GDM1 (cell line): ENCODE measurements around the gene ELK3.

Source experiments
- DNase-seq: peaks from one replicate; lab custom pipeline; 2025; lab: John Stamatoyannopoulos, UW

Gene ELK3

GRCh38 chr12:96193725-96194575 is at the start of gene ELK3:
Gene ELK3 (plus strand): TSS chr12:96194375.
- peak; percentile 72 for DNase-seq

GRCh38 chr12:96146747-96147146 is 47.4 kb upstream of the ELK3 start:
- no peak for DNase-seq

- DNase-seq: no peak
Observed at GRCh38 chr12:96150442-96150841, 43.7 kb upstream of the ELK3 start.

- no peak for DNase-seq
Observed at GRCh38 chr12:96152164-96152563, 42.0 kb upstream of the ELK3 start.

DNA sequence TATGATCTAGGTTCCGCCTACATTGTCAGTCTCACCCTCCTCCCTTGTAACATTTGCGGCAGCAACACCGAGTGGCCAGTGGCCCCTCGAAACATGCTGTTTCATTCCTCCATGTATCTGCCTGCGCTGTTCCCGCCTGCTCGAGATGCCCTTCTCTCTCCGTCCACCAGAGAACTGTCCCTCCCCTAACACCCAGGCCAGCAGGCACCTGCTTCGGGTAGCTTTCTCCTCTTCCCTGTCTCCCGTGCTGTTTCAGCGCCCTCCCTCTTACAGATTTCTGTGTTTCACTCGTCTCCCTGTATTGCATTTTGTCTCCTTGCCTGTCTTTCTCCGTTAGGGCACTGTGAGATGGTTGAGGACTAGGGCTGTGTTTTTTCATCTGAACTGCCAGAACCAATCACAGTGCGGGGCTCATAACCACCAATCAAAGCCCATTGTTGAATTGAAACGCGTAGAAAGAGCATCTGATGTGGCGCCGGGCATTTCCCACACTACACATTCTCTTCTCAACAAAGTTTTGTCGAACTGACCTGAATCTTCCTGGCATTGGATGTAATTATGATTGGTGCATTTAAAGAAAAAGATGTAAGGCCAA is 40.9 kb upstream of the ELK3 start:
- DNase-seq: no peak

GRCh38 chr12:96155181-96155580 is 39.0 kb upstream of the ELK3 start:
- no peak for DNase-seq

DNA sequence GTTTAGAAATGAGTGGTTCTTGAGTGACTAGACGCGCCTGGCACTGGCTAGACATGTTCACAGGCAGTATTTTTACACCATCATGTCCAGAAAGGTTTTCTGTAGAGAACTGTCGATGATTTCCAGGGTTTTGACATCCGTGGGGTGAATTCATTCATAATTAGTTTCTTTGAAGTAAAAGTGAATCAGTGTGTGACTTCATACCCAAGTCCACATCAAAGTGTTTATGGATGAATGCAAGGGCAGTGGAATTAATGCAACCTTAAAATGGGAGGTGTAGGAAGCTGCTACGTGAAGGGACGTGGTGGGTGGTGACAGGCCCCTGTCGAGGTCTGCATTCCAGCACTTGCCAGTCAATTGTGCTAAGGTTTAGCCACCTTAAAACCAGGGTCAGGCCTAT is 38.4 kb upstream of the ELK3 start:
- no peak for DNase-seq

GRCh38 chr12:96156211-96156610 is 38.0 kb upstream of the ELK3 start:
- no peak for DNase-seq

- no peak for DNase-seq
Observed at GRCh38 chr12:96157427-96157826, 36.7 kb upstream of the ELK3 start.

GRCh38 chr12:96164951-96165811 is 29.0 kb upstream of the ELK3 start:
- DNase-seq: no peak

DNA sequence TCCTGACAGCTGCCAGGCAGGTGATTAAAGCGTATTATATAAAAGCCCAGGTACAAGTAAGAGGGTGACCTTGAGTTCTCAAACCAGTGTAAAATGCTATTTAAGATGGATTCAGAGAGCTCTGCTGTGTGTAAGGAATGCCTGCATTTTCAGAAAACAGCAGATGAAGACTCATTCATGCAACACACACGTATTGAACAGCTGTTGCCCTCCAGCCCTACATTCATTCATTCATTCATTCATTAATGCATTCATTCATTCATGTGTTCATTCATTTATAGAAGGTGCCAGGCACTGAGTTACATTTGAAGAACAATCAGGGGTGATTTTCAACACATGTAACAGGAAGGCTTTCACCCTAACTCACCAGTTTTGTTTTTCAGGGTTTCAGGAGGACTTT is 27.4 kb upstream of the ELK3 start:
- DNase-seq: no peak

GRCh38 chr12:96167492-96167891 is 26.7 kb upstream of the ELK3 start:
- no peak for DNase-seq

DNA sequence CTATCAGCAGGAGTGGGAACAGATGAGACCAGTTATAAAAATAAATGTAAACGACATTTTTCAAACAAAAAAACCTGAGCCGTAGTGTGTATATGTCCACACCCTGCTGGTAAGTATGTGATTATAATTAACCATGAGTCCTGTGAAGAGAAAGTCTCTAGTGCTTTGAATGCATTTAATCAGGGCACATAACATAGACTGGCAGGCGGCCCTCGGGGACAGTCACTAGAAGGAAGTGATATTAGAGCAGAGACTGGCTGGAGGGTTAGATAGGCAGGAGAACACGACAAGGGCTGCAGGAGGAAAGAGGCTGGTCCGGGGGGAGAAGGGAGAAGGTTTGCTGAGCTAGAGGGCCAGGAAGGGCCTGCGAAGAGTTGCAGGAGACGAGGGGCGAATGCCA is 23.8 kb upstream of the ELK3 start:
- peak; percentile 63 for DNase-seq

- no peak for DNase-seq
Observed at GRCh38 chr12:96170762-96171161, 23.4 kb upstream of the ELK3 start.

GRCh38 chr12:96171905-96172304 is 22.3 kb upstream of the ELK3 start:
- DNase-seq: no peak

DNA sequence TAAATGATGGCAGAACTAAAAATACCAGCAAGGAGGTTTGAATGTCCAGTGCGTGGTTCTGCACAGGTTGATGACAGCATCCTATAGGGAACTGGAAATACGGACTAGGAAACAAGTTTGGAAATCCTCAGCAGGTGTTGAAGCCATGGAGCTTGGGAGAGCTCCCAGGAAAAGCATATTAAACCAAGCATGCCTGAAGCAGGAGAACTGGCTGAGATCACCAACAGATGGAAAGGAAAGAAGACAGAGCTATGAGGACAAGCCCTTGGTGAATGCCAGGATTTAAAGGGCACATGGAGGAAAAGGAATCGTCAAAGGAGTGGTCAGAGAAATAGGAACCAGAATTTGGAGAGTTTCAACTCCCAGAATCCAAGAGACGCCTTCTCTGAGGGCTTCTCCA is 21.2 kb upstream of the ELK3 start:
- DNase-seq: no peak

DNA sequence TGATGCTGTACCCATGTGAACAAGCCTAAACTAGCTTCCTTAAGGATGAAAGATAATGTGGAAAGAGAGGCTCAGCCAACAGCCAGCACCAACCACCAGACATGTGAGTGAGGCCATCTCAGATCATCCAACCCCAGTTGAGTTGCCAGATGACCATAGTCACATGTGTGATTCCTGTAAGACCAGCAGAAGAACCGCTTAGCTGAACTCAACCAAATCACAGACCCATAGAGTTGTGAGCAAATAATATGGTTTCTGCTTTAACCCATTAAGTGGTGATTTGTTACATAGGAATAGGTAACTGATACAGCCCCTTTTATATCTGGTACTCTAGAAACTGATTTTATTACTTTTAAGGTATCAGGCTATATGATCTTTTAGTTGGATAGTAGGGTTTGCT is 17.6 kb upstream of the ELK3 start:
- no peak for DNase-seq

DNA sequence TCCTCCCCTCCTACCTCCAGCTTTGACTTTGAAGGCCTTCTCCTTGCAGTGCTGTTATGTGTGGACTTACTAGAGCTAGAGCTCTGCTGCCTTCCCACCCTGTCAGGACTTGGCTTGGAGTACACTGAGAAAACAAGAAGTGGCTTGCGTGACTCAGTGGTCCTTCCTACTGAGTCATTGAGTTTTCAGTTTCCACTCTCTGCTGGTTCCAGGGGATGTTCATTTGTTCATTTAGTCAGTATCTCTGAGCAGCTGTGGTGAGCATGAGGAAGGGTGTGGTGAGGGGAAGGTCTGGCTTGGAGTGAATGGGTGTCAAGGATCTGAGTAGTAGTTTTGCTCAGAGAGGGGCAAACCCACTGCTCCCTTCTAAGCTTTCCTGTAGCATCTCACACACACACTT is 17.2 kb upstream of the ELK3 start:
- DNase-seq: peak; percentile 85

GRCh38 chr12:96183734-96184370 is 10.3 kb upstream of the ELK3 start:
- DNase-seq: peak; percentile 63

- no peak for DNase-seq
Observed at GRCh38 chr12:96185914-96186313, 8.3 kb upstream of the ELK3 start.

- DNase-seq: peak; percentile 69
Observed at GRCh38 chr12:96186607-96187301, 7.4 kb upstream of the ELK3 start.

DNA sequence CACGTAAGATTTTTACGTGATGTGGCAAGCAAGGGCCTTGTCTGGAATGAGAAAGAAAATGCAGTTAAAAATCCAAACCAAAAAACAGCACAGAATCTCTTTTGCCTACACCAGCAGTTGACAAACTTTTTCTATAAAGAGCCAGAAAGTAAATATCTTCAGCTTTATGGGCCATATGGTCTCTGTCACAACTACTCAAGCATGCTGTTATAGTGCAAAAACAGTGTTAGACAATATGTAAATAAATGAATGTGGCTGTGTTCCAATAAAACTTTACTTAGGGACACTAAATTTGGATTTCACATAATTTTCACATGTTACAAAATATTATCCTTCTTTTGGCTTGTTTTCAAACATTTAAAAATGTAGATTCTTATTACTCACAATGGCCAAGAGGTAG is 6.2 kb upstream of the ELK3 start:
- no peak for DNase-seq
